ENCODE measurements around the gene PPM1J. TPM values are rescaled to one million over a fixed set of nuclear protein-coding genes. Genes with fewer than 3 reads are reported as not detected.

Gene PPM1J
- total RNA-seq, 1 experiment from 2014 or later, result 0.51 TPM

DNA sequence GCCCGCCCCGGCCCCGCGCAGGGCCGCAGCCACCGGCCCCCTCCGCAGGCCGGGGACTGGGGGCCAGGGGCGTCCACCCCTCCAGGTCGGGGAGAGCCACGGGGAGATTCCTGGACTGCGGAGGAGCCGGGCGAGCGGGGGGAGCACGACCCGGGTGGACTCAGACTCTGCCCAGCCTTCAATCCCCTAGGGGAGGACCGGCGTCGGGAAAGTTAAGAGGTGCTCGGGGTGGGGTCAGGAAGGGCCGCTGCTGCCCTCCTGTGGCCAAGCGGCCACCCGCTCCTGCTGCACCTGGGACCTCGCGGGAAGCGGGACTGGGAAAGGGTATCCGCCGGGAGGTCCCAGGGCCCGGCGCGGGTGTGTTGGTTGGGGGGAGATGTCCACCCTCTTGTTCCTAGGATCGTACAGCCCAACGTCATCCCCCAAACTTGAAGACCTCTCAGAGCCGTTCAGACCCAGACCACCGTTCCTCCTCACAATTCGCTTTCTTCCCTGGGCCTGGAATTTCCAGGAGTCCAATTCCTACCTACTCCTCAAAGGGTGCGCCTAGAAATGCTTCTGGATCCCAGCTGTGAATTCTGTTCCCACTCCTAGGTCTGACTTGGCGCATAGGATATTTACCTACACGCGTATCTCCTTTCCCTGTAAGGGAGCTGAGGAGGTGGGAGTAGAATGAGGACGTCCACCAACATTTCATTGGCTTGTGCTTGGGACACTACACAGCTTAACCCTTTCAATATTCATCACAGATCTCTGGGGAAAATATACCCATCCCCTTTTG is 7.7 kb downstream of the PPM1J start:
- Histone ChIP-seq H3K9me3 (ENCODE audit: control insufficient read depth, insufficient read depth, low read depth, low read length) (no peaks in the 10 kb centered on the region), H3K36me3 (ENCODE audit: control insufficient read depth, insufficient read depth, low read length) (peaks cover 2% of the 10 kb centered on the region; the same call in 1 of the 2 replicates), H3K4me3 (ENCODE audit: low read depth in 2 of 2, low read length in 2 of 2) (peak overlapping the region; percentile 76 to 77), H3K27me3 (ENCODE audit: control insufficient read depth, insufficient read depth, low read length) (no peaks in the 10 kb centered on the region), H3K4me1 (ENCODE audit: control insufficient read depth, insufficient read depth, low read length) (peaks cover 25% of the 10 kb centered on the region), H3K27ac (ENCODE audit: low read length) (peak overlapping the region; percentile 79)
- no peak for TF ChIP-seq TCF7L2 (IDR thresholded peaks at IDR 0.05; ENCODE audit: low read depth, low read length)
- peak; percentile 44; the same call in 1 of the 2 replicates for TF ChIP-seq POLR2AphosphoS5 (IDR thresholded peaks at IDR 0.05; ENCODE audit: low read depth, low read length)
- peak; percentile 92 for TF ChIP-seq CTCF (IDR thresholded peaks at IDR 0.05)
- TF ChIP-seq, protein P1, sequence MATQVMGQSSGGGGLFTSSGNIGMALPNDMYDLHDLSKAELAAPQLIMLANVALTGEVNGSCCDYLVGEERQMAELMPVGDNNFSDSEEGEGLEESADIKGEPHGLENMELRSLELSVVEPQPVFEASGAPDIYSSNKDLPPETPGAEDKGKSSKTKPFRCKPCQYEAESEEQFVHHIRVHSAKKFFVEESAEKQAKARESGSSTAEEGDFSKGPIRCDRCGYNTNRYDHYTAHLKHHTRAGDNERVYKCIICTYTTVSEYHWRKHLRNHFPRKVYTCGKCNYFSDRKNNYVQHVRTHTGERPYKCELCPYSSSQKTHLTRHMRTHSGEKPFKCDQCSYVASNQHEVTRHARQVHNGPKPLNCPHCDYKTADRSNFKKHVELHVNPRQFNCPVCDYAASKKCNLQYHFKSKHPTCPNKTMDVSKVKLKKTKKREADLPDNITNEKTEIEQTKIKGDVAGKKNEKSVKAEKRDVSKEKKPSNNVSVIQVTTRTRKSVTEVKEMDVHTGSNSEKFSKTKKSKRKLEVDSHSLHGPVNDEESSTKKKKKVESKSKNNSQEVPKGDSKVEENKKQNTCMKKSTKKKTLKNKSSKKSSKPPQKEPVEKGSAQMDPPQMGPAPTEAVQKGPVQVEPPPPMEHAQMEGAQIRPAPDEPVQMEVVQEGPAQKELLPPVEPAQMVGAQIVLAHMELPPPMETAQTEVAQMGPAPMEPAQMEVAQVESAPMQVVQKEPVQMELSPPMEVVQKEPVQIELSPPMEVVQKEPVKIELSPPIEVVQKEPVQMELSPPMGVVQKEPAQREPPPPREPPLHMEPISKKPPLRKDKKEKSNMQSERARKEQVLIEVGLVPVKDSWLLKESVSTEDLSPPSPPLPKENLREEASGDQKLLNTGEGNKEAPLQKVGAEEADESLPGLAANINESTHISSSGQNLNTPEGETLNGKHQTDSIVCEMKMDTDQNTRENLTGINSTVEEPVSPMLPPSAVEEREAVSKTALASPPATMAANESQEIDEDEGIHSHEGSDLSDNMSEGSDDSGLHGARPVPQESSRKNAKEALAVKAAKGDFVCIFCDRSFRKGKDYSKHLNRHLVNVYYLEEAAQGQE (IDR thresholded peaks at IDR 0.05; ENCODE audit: insufficient read depth in 1 of 2, low read depth in 2 of 2, low read length in 1 of 2), result no peak
- peak; percentile 2; the same call in 1 of the 2 replicates for TF ChIP-seq SIN3A (IDR thresholded peaks at IDR 0.05; ENCODE audit: borderline replicate concordance, insufficient read depth, low read depth, low read length)
- ChIA-PET CTCF (no interaction called here), POLR2A (no interaction called here)
- in situ Hi-C loops (cut with HindIII; ENCODE audit: low pct_unique_long_range_greater_than_20kb, low sequenced_read_pairs) (no loop called here), intact Hi-C loops (cut with micrococcal nuclease; ENCODE audit: unreplicated experiment) (loop anchor here (2.0 kb wide), 1 partner anchor 317 kb away; no protein-coding TSS in a partner anchor)
- ATAC-seq, result peak; percentile 90
- DNase-seq (ENCODE audit: low read depth, low spot score), result no peak
- BruUV-seq (replicated peaks), result no TSS peak

DNA sequence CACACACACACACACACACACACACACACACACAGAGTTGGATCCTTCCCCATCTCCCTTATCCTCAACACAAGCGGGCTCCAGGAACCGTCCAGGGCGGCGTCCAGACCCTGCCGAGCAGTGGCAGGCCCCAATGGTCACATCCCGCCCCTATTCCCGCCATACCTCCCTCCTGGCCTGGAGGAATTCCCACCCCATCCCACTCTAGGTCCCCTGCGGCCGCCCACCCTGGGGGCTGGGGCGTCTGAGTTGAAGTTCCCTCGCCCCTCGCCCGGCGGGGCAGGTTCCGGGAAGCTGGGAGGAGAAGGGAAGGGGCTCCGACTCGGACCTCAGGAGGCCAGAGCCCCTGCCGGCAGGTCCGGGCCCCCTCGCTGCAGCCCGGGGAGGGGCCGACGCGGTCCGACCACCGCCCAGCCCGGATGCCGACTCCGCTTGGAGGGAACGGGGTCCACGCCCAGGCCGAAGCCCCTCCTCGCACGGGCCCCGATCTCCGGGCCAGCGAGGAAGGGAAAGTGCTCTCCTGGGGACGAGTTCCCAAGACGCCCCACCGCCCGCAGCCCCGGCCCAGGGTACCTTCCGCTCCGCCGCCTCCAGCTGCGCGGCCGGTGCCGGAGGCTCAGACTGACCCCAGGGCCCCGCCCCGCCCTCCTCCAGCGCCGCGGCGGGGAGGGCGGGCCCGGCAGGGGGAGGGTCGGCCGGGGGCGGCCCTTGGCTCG is 8.5 kb downstream of the PPM1J start, which contains the start of gene RHOC:
RHOC (minus strand) TSS at position 623 of the 716 bp plus-strand sequence. CDS start 3,328 bp downstream, outside the sequence.
- intact Hi-C loops (cut with micrococcal nuclease; ENCODE audit: unreplicated experiment), result loop anchor here (2.0 kb wide), 1 partner anchor 316 kb away; no protein-coding TSS in a partner anchor
- no peaks in the 10 kb centered on the region for H3K9me3 ChIP-seq (ENCODE audit: control insufficient read depth, insufficient read depth, low read depth, low read length)
- no TSS peak for BruUV-seq (replicated peaks)
- DNase-seq (ENCODE audit: low read depth, low spot score), result no peak
- peaks cover 2% of the 10 kb centered on the region for H3K36me3 ChIP-seq (ENCODE audit: control insufficient read depth, insufficient read depth, low read length)
- no peaks in the 10 kb centered on the region for H3K27me3 ChIP-seq (ENCODE audit: control insufficient read depth, insufficient read depth, low read length)
- peak; percentile 87 for ATAC-seq
- peaks cover 31% of the 10 kb centered on the region for H3K4me1 ChIP-seq (ENCODE audit: control insufficient read depth, insufficient read depth, low read length)
- CTCF ChIA-PET, result interaction anchor here (0.6 kb wide), 1 partner anchor 312 kb away, joined by 5 read pairs; no protein-coding TSS in a partner anchor
- POLR2A ChIA-PET, result no interaction called here
- peak within 1 kb of the TSS; percentile 79 for H3K27ac ChIP-seq (ENCODE audit: low read length)
- peak within 1 kb of the TSS; percentile 76 to 77 for H3K4me3 ChIP-seq (ENCODE audit: low read depth in 2 of 2, low read length in 2 of 2)
- in situ Hi-C loops (cut with HindIII; ENCODE audit: low pct_unique_long_range_greater_than_20kb, low sequenced_read_pairs), result no loop called here
- TF ChIP-seq SIN3A (IDR thresholded peaks at IDR 0.05; ENCODE audit: borderline replicate concordance, insufficient read depth, low read depth, low read length) (0 out of 2 replicates have a peak, but pooled peaks have one; percentile 64), CTCF (IDR thresholded peaks at IDR 0.05) (no peak)

All from Panc1 (cell line).